Measurements from ENCODE around the gene HGFAC.

The HGFAC gene

DNA sequence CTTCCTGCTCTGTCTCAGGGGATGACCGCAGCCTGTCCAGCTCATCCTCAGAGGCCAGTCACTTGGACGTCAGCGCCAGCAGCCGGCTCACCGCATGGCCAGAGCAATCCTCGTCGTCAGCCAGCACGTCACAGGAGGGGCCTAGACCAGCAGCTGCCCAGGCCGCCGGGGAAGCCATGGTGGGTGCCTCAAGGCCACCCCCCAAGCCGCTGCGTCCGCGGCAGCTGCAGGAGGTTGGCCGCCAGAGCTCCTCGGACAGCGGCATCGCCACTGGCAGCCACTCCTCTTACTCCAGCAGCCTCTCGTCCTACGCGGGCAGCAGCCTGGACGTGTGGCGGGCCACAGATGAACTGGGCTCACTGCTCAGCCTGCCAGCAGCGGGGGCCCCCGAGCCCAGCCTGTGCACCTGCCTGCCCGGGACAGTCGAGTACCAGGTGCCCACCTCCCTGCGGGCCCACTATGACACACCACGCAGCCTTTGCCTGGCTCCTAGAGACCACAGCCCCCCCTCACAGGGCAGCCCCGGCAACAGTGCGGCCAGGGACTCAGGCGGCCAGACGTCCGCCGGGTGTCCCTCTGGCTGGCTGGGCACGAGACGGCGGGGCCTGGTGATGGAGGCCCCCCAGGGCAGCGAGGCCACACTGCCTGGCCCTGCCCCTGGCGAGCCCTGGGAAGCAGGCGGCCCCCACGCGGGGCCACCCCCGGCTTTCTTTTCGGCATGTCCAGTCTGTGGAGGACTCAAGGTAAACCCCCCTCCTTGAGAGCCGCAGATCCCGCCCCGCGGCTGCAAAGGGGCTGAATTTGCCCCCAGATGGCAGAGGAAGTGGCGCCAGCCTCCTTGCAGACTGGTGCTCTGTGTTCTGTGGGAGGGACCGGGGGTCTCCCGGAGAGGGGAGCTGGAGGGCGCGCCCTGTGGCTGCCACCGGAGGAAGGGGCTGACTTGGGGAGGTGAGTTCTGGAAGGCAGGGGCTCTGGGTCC lies 51.3 kb downstream of the HGFAC start:
- DNase-seq, result no peak

DNA sequence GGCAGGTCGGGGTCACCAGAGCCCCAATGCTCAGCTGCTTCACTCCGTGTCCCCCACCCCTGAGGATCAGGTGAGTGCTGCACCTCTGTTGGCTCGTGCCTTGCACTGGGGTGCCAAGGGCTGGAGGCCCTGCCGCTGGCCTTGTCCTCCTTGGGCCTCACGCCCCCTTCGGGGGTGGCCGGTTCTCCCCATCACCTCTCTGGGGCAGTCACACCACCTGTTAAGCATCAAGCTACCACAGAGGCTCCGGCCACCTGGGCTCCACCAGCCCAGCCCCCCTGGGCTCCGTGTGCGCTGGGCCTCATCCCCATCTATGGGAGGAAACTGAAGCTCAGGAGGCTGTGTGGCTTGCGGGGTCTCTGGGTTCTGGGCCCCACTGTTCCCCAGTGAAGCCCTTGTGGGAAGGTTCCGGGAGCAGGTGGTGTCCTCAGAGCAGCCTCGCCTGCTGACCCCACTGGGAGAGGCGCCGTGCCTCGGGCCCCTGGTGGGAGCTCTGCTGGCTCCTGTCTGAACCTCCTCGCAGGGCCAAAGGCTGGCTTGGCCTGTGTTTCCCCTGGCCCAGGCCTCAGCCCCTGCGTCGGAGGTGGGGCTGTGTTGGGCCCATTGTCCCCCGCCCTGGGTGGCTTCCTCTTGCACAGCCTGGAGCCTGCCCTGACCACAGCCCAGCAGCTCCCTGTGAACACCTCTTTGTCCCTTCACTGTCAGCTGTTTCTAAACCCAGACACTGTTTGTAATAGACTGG lies 52.1 kb downstream of the HGFAC start:
- no peak for DNase-seq

DNA sequence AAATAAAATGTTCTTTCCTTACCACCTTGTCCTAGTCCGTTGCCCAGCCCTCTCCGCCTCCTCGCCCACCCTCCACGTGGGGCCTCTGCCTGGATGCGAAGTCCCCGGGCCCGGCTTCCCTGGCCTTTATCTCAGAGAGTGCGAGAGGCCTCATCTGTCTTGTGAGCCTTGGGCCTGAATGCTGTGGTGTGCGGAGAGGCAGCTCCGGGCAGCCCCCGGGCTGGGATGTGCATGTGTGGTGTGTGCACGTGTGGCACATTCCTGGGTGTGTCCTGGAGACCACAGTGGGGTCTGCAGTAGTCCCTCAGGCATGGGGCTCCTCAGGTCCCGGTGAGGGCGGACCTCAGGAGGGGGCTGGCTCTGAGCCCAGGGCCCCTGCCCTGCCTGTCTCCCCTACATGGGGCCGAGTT lies 52.7 kb downstream of the HGFAC start:
- no peak for DNase-seq

DNA sequence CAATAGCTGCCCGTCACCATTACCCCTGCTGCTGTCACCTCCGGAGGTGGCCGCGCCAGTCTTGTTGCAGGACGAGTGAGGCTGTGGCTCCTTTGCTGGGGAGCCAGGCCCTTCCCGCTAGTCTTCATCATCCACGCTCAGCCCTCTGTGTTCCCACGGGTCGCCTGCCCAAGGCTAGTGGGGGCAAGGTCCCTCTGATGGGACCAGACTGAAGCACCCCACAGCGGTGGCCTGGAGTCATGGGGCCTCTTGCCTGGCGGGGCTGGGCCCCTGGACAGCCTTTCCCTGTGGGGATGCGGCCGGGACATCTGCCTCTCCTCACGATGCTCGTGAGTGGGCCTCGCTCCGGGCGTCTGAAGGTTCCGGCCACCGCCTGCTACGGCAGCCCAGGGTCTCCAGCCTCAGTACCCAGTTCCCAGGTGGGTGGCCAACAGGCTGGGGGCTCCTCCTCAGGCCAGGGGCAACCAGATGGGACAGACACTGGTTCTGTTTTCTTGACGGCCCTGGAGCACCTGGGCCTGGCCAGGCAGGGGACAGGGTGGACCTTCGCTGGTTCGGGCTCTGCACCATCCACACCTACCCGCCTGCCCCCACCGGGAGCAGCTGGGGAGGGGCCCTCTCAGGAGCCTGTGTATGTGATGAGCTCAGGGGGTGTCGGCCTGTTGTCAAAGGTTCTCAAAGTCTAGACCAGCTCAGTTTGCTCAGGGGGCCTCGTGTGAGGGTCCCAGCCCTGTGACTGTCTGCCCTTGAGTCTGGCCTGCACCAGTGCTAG lies 53.6 kb downstream of the HGFAC start:
- no peak for DNase-seq

DNA sequence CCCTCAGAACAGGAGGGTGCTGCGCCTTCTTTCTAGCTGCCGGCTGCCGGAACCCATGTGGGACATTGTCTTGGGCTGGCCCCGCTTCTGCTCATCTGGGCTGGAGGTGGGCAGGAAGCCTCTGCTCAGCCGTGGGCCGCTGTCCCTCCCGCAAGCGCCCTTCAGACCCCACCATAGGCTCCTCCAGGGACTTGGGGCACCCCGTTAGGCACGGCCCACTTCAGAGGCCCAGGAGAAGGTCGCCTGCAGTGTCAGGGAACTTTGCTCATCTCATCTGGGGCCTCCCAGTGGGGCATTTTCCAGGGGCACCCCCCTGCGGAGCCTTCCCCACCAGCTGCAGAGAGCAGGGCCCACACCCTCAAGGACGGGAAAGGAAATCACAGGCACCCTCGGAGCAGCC lies 54.3 kb downstream of the HGFAC start:
- no peak for DNase-seq

DNA sequence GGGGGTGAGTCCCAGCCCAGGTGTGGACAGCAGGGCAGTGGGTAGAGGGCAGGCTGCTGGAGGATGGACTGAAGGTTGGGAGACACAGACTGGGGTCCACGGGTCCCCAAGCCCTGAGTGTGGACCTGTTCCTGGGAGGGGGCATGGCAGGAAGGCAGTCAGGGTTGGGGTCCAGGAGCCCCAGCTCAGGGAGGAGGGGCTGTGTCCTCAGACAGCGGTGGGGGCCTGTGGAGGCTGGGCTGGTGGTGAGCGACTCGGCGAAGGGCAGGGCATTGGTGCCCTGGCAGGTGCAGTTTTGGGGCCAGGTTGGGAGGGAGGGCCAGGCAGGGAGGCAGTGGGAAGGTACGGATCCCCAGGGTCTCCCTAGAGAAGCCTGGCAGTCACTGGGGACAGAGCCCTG lies 55.3 kb downstream of the HGFAC start:
- no peak for DNase-seq

DNA sequence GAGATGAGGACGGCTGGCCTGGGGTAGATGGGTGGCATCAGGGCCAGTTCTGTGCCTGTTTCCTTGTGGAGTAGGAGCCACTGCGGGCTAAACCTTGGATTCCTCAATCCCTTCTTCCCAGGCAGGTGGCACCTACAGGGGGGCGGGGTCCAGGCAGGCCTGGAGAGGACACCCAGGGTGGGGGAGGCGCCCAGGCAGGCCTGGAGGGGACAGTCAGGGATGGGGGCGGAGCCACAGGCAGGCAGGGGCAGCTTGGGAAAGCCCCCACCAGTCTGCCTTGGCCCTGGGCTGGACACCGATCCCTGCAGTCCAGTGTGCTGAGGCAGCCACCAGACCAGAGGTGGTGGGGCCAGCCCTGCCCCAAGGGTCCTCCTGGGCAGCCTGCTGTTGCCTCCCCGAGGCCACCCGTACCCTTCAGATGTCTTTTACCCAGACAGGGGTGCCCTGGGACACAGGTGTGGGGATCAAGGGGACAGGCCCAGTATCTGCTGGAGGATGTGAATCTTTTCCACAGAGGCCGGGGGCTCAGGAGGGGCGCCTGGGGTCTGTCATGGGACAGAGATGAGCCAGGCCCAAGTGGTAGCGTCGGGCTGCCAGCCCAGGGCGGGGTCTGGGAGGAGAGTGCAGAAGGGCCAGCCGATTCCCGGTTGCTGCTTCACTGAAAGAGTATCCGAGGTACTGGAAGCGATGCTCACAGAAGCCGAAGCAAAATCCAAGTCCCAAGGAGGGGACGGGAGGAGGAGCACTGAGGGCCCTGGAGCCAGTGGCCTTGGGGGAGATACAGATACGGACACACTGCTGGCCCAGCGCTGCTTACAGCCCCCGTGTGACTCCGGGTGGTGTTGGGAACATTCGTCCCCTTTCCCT lies 56.0 kb downstream of the HGFAC start:
- no peak for DNase-seq

DNA sequence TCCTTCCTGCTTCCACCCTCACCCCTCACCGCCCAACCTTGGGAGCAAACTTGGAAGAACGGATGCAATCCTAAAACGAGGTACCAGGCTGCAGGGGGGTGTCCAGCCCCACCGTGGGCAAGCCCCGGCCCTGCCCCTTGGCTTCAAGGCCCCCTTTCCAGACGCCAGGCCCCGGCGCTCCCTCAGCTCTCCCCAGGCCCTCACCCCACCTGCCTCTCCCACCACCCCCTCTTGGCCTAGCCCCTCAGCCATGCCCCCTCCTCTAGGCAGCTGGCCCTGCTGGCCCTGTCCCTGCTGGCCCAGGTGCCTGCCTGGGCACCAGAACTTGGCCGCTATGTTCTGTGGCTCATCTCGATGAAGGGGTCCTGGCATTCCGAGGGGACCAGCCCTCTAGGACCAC lies 56.6 kb downstream of the HGFAC start:
- no peak for DNase-seq
